Natural killer cell (primary cell): Measurements from ENCODE around the gene PLBD2. TPM values are rescaled to one million over a fixed set of nuclear protein-coding genes. Genes with fewer than 3 reads are reported as not detected.

Source experiments
- ATAC-seq, 3 donors: fragments of 150-1000 bp in 2 of 3; fragments of 200-7000 bp in 1 of 3; cut with Tn5 transposase; 1 replicate in 1 of 3; 2 replicates in 2 of 3; pipeline ENCODE4 v1.10.0; 2021; ENCODE audit warnings: mild to moderate bottlenecking in 2 of 3, moderate library complexity in 2 of 3
- DNase-seq, 2 donors: peaks; one replicate each; pipeline versions ENCODE4 v3.0.0 to v3.0.0-alpha.2; 2013 to 2021; ENCODE audit warnings: mixed read lengths in 1 of 2
- H3K27ac ChIP-seq: one replicate; pipeline ENCODE4 v1.5.1; 2013; ENCODE audit warnings: mild to moderate bottlenecking, low read length
- H3K27me3 ChIP-seq: one replicate; pipeline ENCODE4 v1.6.1; 2013; ENCODE audit warnings: low read length; ENCODE audit not compliant: control insufficient read depth, insufficient read depth
- H3K36me3 ChIP-seq: one replicate; pipeline ENCODE4 v1.6.1; 2013; ENCODE audit warnings: low read length; ENCODE audit not compliant: control insufficient read depth, insufficient read depth
- H3K4me1 ChIP-seq: one replicate; pipeline ENCODE4 v1.6.1; 2013; ENCODE audit warnings: low read length; ENCODE audit not compliant: control insufficient read depth, insufficient read depth
- H3K4me3 ChIP-seq: one replicate; pipeline ENCODE4 v1.5.1; 2013; ENCODE audit warnings: low read length
- H3K9me3 ChIP-seq: one replicate; pipeline ENCODE4 v1.6.1; 2013; ENCODE audit warnings: low read length; ENCODE audit not compliant: control insufficient read depth, insufficient read depth
- H3K27ac Mint-ChIP-seq, 2 donors: one replicate each; pipeline ENCODE4 v1.8.0; 2022; ENCODE audit warnings: mild to moderate bottlenecking in 2 of 2, mixed read lengths in 2 of 2, moderate library complexity in 1 of 2
- H3K27me3 Mint-ChIP-seq, 2 donors: one replicate each; pipeline ENCODE4 v1.8.0; 2022; ENCODE audit warnings: low read depth in 2 of 2, mixed read lengths in 2 of 2
- H3K36me3 Mint-ChIP-seq: one replicate; pipeline ENCODE4 v1.8.0; 2022; ENCODE audit warnings: mixed read lengths
- H3K4me1 Mint-ChIP-seq, 2 donors: one replicate each; pipeline ENCODE4 v1.8.0; 2022; ENCODE audit warnings: mixed read lengths in 2 of 2
- H3K4me3 Mint-ChIP-seq: one replicate; pipeline ENCODE4 v1.8.0; 2022; ENCODE audit warnings: mild to moderate bottlenecking, moderate library complexity, mixed read lengths
- H3K9me3 Mint-ChIP-seq, 2 donors: one replicate each; pipeline ENCODE4 v1.8.0; 2022; ENCODE audit warnings: mixed read lengths in 2 of 2
- CTCF ChIP-seq: fragments of 200-600 bp; IDR thresholded peaks from one replicate; pipeline ENCODE4 v1.8.0; 2022; ENCODE audit warnings: antibody characterized with exemption
- WGBS: methylation state at CpG from one replicate; pipeline ENCODE4 v1.1.7; 2013; ENCODE audit warnings: missing lambda C conversion rate; ENCODE audit not compliant: insufficient coverage; 5-methylcytosine and 5-hydroxymethylcytosine counted together
- intact Hi-C: fragments of 100-400 bp; cut with micrococcal nuclease; formaldehyde crosslinking; loops from one replicate; pipeline ENCODE4 v1.14.2; 2022
- total RNA-seq, 4 donors: library from RNA; stranded (reverse); fragments of 120-200 nt in 1 of 4; gene quantifications; one replicate each; pipeline versions ENCODE4 v1.2.3 to v1.2.4, GENCODE V29; 2013 to 2022

The PLBD2 gene
- total RNA-seq, 3 donors from 2014 or later (not counting 1 experiment from before 2014, with no cell fraction given), result 15.5 to 18.1 (median 16.3) TPM

- intact Hi-C loops, result no loop called here
- peaks cover 13% of the 10 kb centered on the region for H3K4me1 ChIP-seq
- WGBS, result 15% methylated on average over 13 of the region's 13 CpGs
- H3K4me1 Mint-ChIP-seq, result peaks cover 0 to 28% of the 10 kb centered on the region in 2 donors
- DNase-seq (peak; percentile 11 to 50), ATAC-seq (peak; percentile 57 to 89 (median 67))
- H3K27ac ChIP-seq, result peak within 1 kb of the TSS; percentile 32
- peaks cover 0 to 9% of the 10 kb centered on the region in 2 donors for H3K27me3 Mint-ChIP-seq
- no peaks in the 10 kb centered on the region for H3K36me3 Mint-ChIP-seq
- no peaks in the 10 kb centered on the region for H3K9me3 ChIP-seq
- no peaks in the 10 kb centered on the region for H3K27me3 ChIP-seq
- peak within 1 kb of the TSS in 1 of 2 donors; percentile 100 for H3K27ac Mint-ChIP-seq
- H3K36me3 ChIP-seq, result no peaks in the 10 kb centered on the region
- peak within 1 kb of the TSS; percentile 72 for H3K4me3 Mint-ChIP-seq
- no peak for TF ChIP-seq CTCF
- H3K4me3 ChIP-seq, result peak within 1 kb of the TSS; percentile 25
- H3K9me3 Mint-ChIP-seq, result no peaks in the 10 kb centered on the region
Observed at GRCh38 chr12:113422030-113422885, 63.9 kb downstream of the PLBD2 start, which contains the start of gene SDSL. Gene SDSL (plus strand): TSS chr12:113422380. CDS start chr12:113427983, 5,603 bp downstream.

- H3K27me3 ChIP-seq, result no peaks in the 10 kb centered on the region
- DNase-seq (no peak), ATAC-seq (no peak)
- H3K4me3 Mint-ChIP-seq, result no peak overlapping the region
- H3K27me3 Mint-ChIP-seq, result peaks cover 0 to 3% of the 10 kb centered on the region in 2 donors
- no peak for TF ChIP-seq CTCF
- H3K4me1 ChIP-seq, result peaks cover 13% of the 10 kb centered on the region
- H3K27ac ChIP-seq, result no peak overlapping the region
- H3K4me1 Mint-ChIP-seq, result peaks cover 0 to 28% of the 10 kb centered on the region in 2 donors
- H3K9me3 Mint-ChIP-seq, result no peaks in the 10 kb centered on the region
- no peaks in the 10 kb centered on the region for H3K36me3 ChIP-seq
- 88% methylated on average over 6 of the region's 6 CpGs for WGBS
- no peak overlapping the region for H3K4me3 ChIP-seq
- no peaks in the 10 kb centered on the region for H3K9me3 ChIP-seq
- H3K36me3 Mint-ChIP-seq, result no peaks in the 10 kb centered on the region
- H3K27ac Mint-ChIP-seq, result peak overlapping the region in 1 of 2 donors; percentile 100
- intact Hi-C loops, result no loop called here
Observed at GRCh38 chr12:113422886-113423669, 64.7 kb downstream of the PLBD2 start.

GRCh38 chr12:113424456-113424855 is 66.1 kb downstream of the PLBD2 start:
- no peak overlapping the region for H3K27ac ChIP-seq
- H3K9me3 ChIP-seq, result no peaks in the 10 kb centered on the region
- H3K36me3 ChIP-seq, result no peaks in the 10 kb centered on the region
- Mint-ChIP-seq H3K9me3 (no peaks in the 10 kb centered on the region), H3K27ac (peak overlapping the region in 1 of 2 donors; percentile 63), H3K4me3 (no peak overlapping the region), H3K27me3 (no peaks in the 10 kb centered on the region), H3K36me3 (no peaks in the 10 kb centered on the region), H3K4me1 (peaks cover 0 to 28% of the 10 kb centered on the region in 2 donors)
- peaks cover 13% of the 10 kb centered on the region for H3K4me1 ChIP-seq
- DNase-seq (no peak), ATAC-seq (no peak)
- intact Hi-C loops, result no loop called here
- 85% methylated on average over 1 of the region's 1 CpG for WGBS
- H3K4me3 ChIP-seq, result no peak overlapping the region
- no peaks in the 10 kb centered on the region for H3K27me3 ChIP-seq
- TF ChIP-seq CTCF, result no peak
